Breast epithelium (tissue), 3 donors: ENCODE results near the gene TRIM49D1.

Source experiments
- POLR2A ChIP-seq: fragments of 450-650 bp; IDR thresholded peaks from one replicate; pipeline ENCODE4 v1.6.1; 2016; ENCODE audit warnings: antibody characterized with exemption, mild to moderate bottlenecking, moderate library complexity
- POLR2AphosphoS5 ChIP-seq, 3 donors: sonication (generic); formaldehyde crosslinking; IDR thresholded peaks; one replicate each; pipeline ENCODE4 v1.6.1; 2017; ENCODE audit warnings: antibody characterized with exemption in 3 of 3

DNA sequence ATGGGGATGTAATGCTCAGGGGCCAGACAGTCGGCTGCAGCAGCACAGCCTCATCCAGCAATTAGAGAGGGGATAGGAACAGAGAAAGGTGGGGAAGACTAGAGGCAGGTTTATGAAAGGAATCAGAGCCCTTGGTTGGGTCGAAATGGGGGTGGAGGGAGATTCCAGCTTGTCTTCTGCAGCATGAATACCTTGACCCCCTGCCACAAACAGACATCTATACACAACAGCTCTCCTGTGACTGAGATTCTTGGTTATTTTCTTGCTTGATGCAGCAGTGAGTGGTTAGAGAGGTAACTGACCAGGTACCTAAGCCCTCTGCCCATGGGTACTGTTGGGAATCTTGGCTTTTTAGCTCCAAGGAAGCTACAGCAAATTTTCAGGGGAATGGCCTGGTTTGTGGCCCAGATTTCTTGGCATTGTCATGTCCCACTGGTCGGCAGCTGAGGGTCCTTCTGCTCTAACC, at the start of gene TRIM49D1:
- TF ChIP-seq POLR2A (no peak), POLR2AphosphoS5 (IDR thresholded peaks at IDR 0.05) (no peak)
